Keratinocyte (primary cell): ENCODE data around the gene SZT2.

Experiments used
- EZH2 ChIP-seq: IDR thresholded peaks from one replicate; pipeline ENCODE4 v1.6.1; 2012; ENCODE audit warnings: inconsistent platforms, mild to moderate bottlenecking, low read length, moderate library complexity
- TF ChIP-seq, protein P1 (sequence below), 3 experiments: IDR thresholded peaks in 1 of 3; conservative IDR thresholded peaks in 1 of 3; optimal IDR thresholded peaks in 1 of 3; 2 replicates in 2 of 3; 3 replicates in 1 of 3; pipeline versions ENCODE3 to v1.5.1; 2011; ENCODE audit warnings: low read length in 3 of 3, mild to moderate bottlenecking in 3 of 3, moderate library complexity in 2 of 3, control low read depth in 1 of 3, inconsistent platforms in 1 of 3; ENCODE audit not compliant: insufficient read depth in 2 of 3; ENCODE audit errors: extremely low read depth in 1 of 3

DNA sequence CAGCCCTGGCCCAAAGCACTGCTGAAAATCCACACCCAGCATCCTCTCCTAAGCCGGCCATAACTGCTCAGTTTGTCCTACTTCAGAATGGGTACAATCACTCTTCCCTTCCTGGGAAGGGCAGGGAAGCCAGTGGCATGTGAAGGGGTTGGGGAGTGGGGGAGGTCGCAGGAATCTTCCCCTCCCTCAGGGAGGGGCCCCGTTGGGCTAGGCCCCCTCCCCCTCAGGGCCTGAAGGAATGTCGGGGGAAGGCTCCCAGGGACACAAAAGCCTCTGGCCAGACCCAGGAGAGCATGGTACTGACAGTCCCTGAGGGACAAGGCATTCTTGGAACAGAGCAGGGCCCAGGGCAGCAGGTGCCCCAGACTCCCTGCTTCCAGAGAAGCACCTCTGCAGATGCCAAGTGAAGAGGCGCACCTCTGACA, 23.1 kb upstream of the SZT2 start:
- no peak for TF ChIP-seq EZH2
- TF ChIP-seq, protein P1, sequence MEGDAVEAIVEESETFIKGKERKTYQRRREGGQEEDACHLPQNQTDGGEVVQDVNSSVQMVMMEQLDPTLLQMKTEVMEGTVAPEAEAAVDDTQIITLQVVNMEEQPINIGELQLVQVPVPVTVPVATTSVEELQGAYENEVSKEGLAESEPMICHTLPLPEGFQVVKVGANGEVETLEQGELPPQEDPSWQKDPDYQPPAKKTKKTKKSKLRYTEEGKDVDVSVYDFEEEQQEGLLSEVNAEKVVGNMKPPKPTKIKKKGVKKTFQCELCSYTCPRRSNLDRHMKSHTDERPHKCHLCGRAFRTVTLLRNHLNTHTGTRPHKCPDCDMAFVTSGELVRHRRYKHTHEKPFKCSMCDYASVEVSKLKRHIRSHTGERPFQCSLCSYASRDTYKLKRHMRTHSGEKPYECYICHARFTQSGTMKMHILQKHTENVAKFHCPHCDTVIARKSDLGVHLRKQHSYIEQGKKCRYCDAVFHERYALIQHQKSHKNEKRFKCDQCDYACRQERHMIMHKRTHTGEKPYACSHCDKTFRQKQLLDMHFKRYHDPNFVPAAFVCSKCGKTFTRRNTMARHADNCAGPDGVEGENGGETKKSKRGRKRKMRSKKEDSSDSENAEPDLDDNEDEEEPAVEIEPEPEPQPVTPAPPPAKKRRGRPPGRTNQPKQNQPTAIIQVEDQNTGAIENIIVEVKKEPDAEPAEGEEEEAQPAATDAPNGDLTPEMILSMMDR (optimal IDR thresholded peaks at IDR 0.05 in 1 of 3, IDR thresholded peaks at IDR 0.05 in 1 of 3, conservative IDR thresholded peaks at IDR 0.05 in 1 of 3; ENCODE audit: extremely low read depth in 1 of 3, insufficient read depth in 2 of 3, low read length in 3 of 3) = no peak
